ENCODE data around the gene NEU3.

The NEU3 gene

DNA sequence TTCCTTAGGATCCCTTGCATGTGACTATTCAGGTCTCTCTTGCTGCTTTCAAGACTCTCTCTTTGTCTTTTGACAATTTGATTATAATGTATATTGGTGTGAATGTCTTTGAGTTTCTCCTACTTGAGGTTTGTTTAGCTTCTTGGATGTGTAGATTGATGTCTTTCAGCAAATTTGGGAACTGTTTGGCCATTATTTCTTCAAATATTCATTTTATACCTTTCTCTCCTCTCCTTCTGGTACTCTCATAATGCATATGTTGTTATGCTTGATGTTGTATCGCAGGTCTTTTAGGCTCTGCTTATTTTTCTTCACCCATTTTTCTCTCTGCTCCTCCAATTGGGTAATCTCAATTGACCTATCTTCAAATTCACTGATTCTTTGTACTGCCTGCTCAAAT lies 63.7 kb downstream of the NEU3 start:
- peak overlapping the region; percentile 94 for H3K27ac ChIP-seq (ENCODE audit: low read length)
- H3K27me3 ChIP-seq (ENCODE audit: low read depth, low read length): no peaks in the 10 kb centered on the region
- no peak overlapping the region for H3K9ac ChIP-seq (ENCODE audit: low read length)
- no peak for TF ChIP-seq CTCF (IDR thresholded peaks at IDR 0.05; ENCODE audit: low read depth, low read length)
- no peak for TF ChIP-seq EZH2phosphoT487 (IDR thresholded peaks at IDR 0.05; ENCODE audit: low read depth)
- no peak overlapping the region for H3K4me2 ChIP-seq (ENCODE audit: low read length)
- no peaks in the 10 kb centered on the region for H4K20me1 ChIP-seq (ENCODE audit: insufficient read depth, low read length)
- peaks cover 15% of the 10 kb centered on the region; the same call in 1 of the 2 replicates for H3K9me3 ChIP-seq (ENCODE audit: insufficient read depth, low read length)
- no peaks in the 10 kb centered on the region for H3K79me2 ChIP-seq (ENCODE audit: low read length)
- peaks cover 67% of the 10 kb centered on the region for H3K4me1 ChIP-seq (ENCODE audit: low read length)
- H2AFZ ChIP-seq (ENCODE audit: low read depth, low read length): no peak overlapping the region
- no peak overlapping the region for H3K4me3 ChIP-seq (ENCODE audit: low read length)
- peaks cover 28% of the 10 kb centered on the region for H3K36me3 ChIP-seq (replicated peaks; ENCODE audit: low read depth, low read length)

GRCh38 chr11:75055511-75055910 lies 66.8 kb downstream of the NEU3 start:
- Histone ChIP-seq H2AFZ (ENCODE audit: low read depth, low read length) (no peak overlapping the region), H3K79me2 (ENCODE audit: low read length) (no peaks in the 10 kb centered on the region), H3K36me3 (replicated peaks; ENCODE audit: low read depth, low read length) (peaks cover 29% of the 10 kb centered on the region), H3K27ac (ENCODE audit: low read length) (no peak overlapping the region), H3K4me2 (ENCODE audit: low read length) (no peak overlapping the region), H3K4me1 (ENCODE audit: low read length) (peaks cover 39% of the 10 kb centered on the region), H3K27me3 (ENCODE audit: low read depth, low read length) (no peaks in the 10 kb centered on the region), H3K9me3 (ENCODE audit: insufficient read depth, low read length) (peaks cover 10% of the 10 kb centered on the region; the same call in 1 of the 2 replicates), H4K20me1 (ENCODE audit: insufficient read depth, low read length) (no peaks in the 10 kb centered on the region), H3K9ac (ENCODE audit: low read length) (no peak overlapping the region), H3K4me3 (ENCODE audit: low read length) (no peak overlapping the region)
- TF ChIP-seq CTCF (IDR thresholded peaks at IDR 0.05; ENCODE audit: low read depth, low read length) (no peak), EZH2phosphoT487 (IDR thresholded peaks at IDR 0.05; ENCODE audit: low read depth) (no peak)

GRCh38 chr11:75056814-75057213 lies 68.1 kb downstream of the NEU3 start:
- no peak overlapping the region for H3K4me3 ChIP-seq (ENCODE audit: low read length)
- peaks cover 24% of the 10 kb centered on the region for H3K36me3 ChIP-seq (replicated peaks; ENCODE audit: low read depth, low read length)
- no peaks in the 10 kb centered on the region for H3K79me2 ChIP-seq (ENCODE audit: low read length)
- no peaks in the 10 kb centered on the region for H4K20me1 ChIP-seq (ENCODE audit: insufficient read depth, low read length)
- H3K27ac ChIP-seq (ENCODE audit: low read length): no peak overlapping the region
- H3K9ac ChIP-seq (ENCODE audit: low read length): no peak overlapping the region
- H3K4me2 ChIP-seq (ENCODE audit: low read length): no peak overlapping the region
- H2AFZ ChIP-seq (ENCODE audit: low read depth, low read length): no peak overlapping the region
- H3K4me1 ChIP-seq (ENCODE audit: low read length): peaks cover 26% of the 10 kb centered on the region
- no peak for TF ChIP-seq CTCF (IDR thresholded peaks at IDR 0.05; ENCODE audit: low read depth, low read length)
- no peak for TF ChIP-seq EZH2phosphoT487 (IDR thresholded peaks at IDR 0.05; ENCODE audit: low read depth)
- H3K27me3 ChIP-seq (ENCODE audit: low read depth, low read length): no peaks in the 10 kb centered on the region
- H3K9me3 ChIP-seq (ENCODE audit: insufficient read depth, low read length): peaks cover 10% of the 10 kb centered on the region; the same call in 1 of the 2 replicates

DNA sequence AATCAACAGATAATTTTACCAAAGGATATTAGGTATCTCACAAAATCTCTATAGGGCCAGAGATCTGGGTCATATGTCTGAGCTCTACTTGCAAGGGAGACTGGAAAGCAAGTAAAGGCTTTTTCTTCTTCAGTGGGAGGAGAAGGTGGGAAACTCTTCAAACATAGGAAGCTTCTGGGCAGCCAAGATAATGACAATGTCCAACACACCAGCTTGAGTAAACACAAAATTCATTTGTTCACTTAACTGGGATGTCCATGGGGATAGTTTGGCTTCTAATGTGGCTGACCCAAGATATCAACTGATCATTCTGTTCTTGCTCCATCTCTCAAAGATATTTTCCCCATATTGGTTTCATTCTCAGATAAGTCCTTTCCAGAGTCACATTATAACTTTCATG lies 70.6 kb downstream of the NEU3 start:
- Histone ChIP-seq H3K9ac (ENCODE audit: low read length) (no peak overlapping the region), H3K9me3 (ENCODE audit: insufficient read depth, low read length) (no peaks in the 10 kb centered on the region), H3K27me3 (ENCODE audit: low read depth, low read length) (no peaks in the 10 kb centered on the region), H2AFZ (ENCODE audit: low read depth, low read length) (no peak overlapping the region), H3K4me1 (ENCODE audit: low read length) (peaks cover 8% of the 10 kb centered on the region), H3K4me3 (ENCODE audit: low read length) (no peak overlapping the region), H4K20me1 (ENCODE audit: insufficient read depth, low read length) (no peaks in the 10 kb centered on the region), H3K4me2 (ENCODE audit: low read length) (no peak overlapping the region), H3K27ac (ENCODE audit: low read length) (no peak overlapping the region), H3K36me3 (replicated peaks; ENCODE audit: low read depth, low read length) (peaks cover 6% of the 10 kb centered on the region), H3K79me2 (ENCODE audit: low read length) (no peaks in the 10 kb centered on the region)
- TF ChIP-seq CTCF (IDR thresholded peaks at IDR 0.05; ENCODE audit: low read depth, low read length) (no peak), EZH2phosphoT487 (IDR thresholded peaks at IDR 0.05; ENCODE audit: low read depth) (no peak)
